B cell (primary cell): ENCODE results near the gene CXCL12.

ENCODE experiments used
- EZH2 ChIP-seq: IDR thresholded peaks from 2 replicates; pipeline ENCODE4 v1.6.1; 2012; ENCODE audit warnings: borderline replicate concordance, low read depth, mild to moderate bottlenecking, moderate library complexity, low read length; ENCODE audit not compliant: insufficient read depth, poor library complexity, severe bottlenecking
- TF ChIP-seq, protein P1 (sequence below): fragments of 200-600 bp; IDR thresholded peaks from one replicate; pipeline ENCODE4 v1.8.0; 2022; ENCODE audit warnings: antibody characterized with exemption, mild to moderate bottlenecking

DNA sequence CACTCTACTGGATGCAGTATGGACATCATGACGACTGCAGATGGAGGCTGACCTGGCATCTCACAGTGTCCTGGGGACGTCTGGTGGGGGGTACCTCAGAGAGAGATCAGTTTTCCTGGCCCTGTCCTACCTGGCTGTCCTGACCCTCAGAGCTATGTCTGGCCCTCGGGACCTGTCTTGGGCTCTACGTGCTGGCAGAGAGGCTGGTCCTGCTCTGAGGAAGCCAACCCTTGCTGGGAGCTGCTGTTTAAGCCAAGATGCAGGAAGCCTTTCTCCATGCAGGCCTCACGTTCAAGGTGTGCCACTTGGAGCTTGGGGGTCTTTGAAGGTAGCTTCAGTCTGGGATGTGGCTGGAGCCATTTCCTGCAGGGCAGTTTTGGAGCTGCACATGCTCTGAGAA, 42.1 kb upstream of the CXCL12 start:
- TF ChIP-seq, protein P1, sequence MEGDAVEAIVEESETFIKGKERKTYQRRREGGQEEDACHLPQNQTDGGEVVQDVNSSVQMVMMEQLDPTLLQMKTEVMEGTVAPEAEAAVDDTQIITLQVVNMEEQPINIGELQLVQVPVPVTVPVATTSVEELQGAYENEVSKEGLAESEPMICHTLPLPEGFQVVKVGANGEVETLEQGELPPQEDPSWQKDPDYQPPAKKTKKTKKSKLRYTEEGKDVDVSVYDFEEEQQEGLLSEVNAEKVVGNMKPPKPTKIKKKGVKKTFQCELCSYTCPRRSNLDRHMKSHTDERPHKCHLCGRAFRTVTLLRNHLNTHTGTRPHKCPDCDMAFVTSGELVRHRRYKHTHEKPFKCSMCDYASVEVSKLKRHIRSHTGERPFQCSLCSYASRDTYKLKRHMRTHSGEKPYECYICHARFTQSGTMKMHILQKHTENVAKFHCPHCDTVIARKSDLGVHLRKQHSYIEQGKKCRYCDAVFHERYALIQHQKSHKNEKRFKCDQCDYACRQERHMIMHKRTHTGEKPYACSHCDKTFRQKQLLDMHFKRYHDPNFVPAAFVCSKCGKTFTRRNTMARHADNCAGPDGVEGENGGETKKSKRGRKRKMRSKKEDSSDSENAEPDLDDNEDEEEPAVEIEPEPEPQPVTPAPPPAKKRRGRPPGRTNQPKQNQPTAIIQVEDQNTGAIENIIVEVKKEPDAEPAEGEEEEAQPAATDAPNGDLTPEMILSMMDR = no peak
- no peak for TF ChIP-seq EZH2
